Activated T-cell treated with anti-CD3 and anti-CD28 coated beads for 24 hours (primary cell): Measurements from ENCODE around the gene FURIN.
"Not testable (repeated sequence)": the region's sequence is repeated elsewhere in the genome, so short reads cannot be mapped to it uniquely, and the experiment has no call there.

Experiments used
- DNase-seq: peaks from one replicate; pipeline ENCODE4 v3.0.0-alpha.2; 2020; ENCODE audit warnings: low read depth

The FURIN gene

DNA sequence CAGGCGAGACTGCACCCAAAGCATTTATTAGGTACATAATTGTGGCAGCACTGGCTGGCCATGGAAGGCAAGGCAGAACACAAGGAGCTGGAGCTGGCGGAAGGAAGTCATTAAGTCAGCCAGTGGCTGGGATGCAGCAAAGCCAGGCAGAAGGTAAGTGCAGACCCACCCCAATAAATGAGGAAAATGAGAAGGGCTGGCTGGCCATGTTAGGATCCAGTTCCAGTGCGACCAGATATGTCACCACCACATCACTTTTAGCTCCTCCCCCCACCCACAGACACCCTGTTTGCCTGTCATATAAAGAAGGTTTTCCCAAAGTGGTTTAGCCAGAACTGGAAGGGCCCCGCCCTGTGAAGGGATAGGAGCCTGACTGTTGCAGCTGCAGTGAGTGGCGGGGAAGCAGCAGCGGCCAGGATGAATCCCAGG, at the start of gene FURIN:
Gene FURIN (plus strand): TSS at position 328 of the 429 bp plus-strand sequence. CDS start 7,153 bp downstream, outside the sequence.
- no peak for DNase-seq

DNA sequence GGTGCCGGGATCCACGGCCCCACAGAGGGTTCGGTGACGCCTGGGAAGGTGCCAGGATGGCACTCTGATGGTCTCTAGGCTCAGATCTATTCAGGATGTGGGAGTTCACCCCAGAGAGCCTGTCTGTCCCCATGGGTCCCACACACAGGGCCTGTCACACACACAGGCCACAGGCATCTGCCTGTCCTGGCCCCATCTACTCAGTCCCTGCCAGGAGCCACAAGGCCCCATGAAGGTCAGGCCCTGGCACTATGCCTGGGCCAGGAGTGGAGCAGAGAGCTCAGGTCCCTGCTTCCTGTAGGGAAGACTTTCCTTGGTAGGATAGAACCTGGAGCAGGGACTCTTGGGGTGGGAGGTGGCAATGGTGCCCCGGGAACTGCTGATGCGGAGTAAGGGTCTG, 49.0 kb upstream of the FURIN start:
- no peak for DNase-seq

DNA sequence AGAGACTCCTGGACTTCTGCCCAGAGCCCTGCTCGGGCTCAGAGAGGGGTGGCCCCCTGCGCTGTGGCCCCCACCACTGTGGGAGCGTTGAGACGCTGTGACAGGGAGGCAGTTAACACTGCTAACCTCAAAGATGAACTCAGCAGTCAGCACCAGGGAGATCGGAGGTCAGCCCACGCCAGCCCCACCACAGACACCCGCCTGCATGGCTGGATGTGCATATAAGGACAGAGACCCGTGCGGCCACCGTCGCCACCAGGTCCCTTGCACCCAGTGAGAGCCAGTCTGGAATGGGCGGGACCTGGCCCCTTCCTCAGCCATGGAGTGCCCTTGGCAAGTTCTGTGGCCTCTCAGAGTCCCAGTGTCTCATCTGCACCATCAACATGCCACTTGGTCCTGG, 48.5 kb upstream of the FURIN start:
- DNase-seq: no peak

DNA sequence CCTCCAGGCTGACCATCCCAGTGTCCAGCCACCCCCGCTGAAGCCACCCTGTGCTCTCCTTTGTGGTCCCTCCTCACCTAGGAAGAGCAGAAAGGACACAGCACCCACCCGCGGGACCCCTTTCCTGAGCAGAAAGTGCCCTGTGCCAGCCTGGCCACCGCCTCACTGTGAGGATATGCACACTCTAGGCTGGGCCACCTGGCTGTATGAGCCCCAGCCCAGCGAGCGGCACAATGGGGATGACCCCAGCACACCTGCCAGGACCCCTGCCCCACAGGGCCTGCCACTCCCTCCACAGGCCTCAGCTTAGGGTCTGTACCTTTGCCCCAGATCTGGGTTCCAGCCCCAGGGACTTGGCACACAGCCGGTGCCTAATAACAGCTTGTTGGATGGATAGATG, 47.9 kb upstream of the FURIN start:
- no peak for DNase-seq

DNA sequence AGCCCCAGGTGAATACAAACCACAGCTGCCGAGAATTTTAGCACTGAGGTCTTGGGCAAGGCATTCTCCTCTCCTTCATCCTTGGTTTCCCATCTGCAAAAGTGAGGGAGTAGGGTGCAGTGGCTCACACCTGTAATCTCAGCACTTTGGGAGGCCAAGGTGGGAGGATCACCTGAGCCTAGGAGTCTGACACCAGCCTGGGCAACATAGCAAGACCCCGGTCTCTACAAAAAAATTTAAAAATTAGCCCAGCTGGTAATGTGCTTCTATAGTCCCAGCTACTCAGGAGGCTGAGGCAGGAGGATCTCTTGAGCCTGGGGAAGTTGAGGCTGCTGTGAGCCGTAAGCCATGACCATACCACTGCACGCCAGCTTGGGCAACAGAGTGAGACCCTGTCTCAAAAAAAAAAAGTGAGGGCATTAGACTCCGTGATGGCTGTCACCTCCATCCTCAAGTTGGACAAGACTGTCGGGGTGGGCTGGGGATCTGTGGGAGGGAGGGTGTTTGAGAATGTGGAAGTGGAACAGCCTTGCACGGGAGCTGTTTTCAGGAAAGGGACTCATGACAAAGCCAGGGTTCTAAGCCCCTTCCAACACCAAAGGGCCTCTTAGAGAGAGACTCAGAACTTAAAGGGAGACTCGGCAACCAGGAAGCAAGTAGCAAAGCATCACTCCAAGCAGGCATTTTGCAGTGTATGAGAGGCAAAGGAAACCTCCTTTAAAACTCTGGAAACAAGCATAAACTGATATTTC, 46.0 kb upstream of the FURIN start:
- no peak for DNase-seq

DNA sequence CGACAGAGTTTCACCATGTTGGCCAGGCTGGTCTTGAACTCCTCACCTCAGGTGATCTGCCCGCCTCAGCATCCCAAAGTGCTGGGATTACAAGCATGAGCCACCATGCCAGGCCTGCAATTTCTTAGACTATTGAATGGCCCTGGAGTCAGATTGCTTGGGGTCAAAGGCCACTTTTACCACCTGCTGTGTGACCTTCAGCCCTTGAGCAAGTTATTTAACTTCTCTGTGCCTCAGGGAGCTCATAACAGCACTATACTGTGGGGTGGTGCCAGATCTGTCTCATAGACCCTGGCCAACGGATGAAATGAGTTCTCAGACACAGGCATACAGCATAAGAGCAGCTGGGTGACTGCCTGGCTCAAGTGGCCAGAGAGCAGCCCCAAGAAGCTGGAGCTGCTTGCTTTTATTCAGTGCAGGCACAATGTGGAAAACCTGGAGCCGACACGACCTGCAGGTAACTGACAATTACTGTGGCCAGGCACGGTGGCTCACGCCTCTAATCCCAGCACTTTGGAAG, 44.9 kb upstream of the FURIN start:
- DNase-seq: no peak

DNA sequence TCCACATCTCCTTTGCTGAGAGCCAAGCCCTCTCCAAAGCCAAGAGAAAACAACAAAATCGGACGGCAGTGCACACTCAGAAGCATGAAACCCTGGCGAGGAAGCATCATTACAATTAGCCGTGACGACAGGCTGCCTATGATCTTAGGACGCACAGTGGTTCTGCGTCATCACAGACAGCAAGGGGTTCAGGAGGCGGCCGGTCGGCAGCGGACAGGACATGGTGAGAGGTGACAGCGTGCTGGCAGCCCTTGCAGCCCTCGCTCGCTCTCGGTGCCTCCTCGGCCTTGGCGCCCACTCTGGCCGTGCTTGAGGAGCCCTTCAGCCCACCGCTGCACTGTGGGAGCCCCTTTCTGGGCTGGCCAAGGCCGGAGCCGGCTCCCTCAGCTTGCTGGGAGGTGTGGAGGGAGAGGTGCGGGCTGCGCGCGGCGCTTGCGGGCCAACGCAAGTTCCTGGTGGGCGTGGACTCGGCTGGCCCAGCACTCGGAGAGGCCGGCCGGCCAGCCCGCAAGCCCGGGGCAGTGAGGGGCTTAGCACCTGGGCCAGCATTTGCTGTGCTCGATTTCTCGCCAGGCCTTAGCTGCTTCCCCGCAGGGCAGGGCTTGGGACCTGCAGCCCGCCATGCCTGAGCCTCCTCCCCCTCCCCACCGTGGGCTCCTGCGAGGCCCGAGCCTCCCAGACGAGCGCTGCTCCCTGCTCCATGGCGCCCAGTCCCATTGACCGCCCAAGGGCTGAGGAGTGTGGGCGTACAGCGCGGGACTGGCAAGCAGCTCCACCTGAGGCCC, 43.1 kb upstream of the FURIN start:
- not testable (repeated sequence) for DNase-seq

DNA sequence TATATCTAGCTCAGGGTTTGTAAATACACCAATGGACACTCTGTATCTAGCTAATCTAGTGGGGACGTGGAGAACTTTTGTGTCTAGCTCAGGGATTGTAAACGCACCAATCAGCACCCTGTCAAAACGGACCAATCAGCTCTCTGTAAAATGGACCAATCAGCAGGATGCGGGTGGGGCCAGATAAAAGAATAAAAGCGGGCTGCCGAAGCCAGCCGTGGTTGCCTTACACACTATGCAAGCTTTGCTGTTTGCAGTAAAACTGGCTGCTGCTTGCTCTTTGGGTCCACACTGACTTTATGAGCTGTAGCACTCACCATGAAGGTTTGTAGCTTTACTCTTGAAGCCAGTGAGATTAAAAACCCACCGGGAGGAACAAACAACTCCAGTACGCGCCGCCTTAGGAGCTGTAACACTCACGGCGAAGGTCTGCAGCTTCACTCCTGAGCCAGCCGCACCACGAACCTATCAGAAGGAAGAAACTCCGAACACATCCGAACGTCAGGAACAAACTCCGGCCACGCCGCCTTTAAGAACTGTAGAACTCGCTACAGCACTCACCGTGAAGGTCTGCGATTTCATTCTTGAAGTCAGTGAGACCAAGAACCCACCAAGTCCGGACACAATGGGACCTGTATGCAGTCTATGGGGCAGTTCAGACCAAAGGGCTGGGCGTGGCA, 42.0 kb upstream of the FURIN start:
- DNase-seq: not testable (repeated sequence)

DNA sequence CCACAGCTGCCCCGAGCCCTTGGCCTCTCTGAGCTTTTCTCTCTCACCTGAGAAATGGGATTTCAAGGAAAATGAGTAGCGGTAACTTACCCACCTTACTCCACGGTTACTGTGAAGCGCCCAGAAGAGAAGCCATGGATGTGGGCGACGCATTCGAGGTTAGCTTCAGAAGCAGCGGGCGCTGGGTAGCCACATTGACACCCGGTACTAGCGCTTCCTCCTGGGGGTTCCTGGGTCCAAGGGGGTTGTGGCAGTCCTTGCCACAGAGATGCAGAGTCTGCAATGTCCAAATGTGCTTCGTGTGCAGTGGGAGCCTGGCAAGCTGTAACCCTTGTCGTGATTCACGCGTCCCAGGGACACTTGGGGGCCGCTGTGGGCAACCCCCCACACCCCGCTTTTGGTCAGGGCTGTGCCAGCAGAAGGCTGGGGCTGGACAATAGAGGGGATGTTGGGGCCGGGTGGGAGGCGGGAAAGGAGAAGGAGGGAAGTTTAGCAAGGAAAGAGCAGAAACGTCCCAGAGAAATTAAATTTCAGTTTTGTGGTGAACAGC, 41.4 kb upstream of the FURIN start:
- no peak for DNase-seq

DNA sequence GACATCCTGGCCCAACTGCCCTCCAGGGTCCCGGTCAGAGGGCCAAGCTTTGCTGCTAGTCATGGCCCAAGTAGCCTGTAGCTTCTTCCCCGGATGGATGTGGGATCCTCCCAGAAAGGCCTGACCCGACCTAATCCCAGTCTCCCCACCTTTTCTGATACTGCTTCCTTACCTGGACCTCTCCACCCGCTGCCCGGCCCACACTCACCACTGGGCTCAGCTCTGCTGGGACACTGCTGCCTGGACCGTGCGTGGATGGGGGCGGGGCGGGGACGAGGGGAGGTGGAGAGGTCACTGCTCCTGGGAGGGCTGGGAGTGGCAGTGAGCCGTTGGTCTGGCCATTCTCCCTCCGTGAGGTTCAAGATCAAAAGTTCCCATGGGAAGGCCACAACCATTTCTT, 40.3 kb upstream of the FURIN start:
- no peak for DNase-seq

DNA sequence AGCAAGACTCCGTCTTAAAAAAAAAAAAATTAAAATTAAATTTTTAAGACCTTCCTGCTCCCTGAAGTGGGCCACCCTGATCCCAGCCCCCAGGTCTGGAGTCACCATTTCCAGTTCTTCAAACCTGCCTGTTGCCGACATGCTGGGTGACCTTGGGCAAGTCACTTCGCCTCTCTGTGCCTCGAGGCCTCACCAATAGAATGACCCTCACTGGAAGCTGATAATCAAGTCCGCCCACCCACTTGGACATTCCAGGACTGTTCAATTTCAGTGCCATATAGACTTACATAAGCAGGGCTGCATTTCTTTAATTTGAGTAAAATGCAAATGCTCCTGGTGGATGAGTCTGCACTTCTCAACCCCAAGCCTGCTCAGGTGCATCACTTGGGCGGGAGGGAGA, 39.3 kb upstream of the FURIN start:
- no peak for DNase-seq

DNA sequence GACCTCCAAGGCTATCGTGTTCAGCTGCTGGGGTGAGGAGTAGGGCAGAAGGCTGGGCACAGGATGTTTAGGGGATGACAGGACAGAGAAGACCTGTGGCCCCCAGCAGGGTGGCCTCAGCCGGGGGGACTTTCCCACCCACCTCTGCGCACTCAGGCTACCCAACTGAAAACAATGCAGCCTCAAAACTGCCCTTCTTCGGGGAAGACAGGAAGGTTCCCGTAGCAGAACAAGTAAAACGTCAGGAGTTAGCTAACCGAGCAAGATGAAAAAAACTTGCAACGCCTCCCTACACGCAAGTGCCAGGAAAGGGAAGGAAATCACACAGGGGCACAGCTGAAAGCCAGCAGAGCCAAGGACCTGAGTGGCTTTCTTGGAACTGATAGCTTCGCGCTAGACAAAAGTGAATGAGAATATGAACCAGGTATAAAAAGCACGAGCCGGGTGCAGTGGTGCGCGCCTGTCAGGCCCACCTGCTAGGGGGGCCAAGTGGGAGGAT, 38.4 kb upstream of the FURIN start:
- no peak for DNase-seq

DNA sequence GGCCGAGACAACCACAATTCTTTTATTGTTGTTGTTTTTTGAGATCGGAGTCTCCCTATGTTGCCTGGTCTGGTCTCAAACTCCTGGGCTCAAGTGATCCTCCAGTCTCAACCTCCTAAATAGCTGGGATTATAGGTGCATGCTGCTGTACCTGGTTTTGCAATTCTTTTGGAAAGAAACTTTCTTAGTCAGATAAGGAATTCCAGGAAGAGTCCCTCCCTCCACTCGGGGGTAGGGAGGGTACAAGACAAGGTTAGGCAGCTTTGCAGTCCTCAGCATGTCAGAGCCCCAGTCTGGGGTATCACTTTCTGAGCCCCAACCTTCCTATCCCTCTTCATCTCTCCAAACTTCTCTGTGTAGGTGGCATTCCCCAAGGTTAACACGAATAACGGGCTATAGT, 33.8 kb upstream of the FURIN start:
- no peak for DNase-seq

DNA sequence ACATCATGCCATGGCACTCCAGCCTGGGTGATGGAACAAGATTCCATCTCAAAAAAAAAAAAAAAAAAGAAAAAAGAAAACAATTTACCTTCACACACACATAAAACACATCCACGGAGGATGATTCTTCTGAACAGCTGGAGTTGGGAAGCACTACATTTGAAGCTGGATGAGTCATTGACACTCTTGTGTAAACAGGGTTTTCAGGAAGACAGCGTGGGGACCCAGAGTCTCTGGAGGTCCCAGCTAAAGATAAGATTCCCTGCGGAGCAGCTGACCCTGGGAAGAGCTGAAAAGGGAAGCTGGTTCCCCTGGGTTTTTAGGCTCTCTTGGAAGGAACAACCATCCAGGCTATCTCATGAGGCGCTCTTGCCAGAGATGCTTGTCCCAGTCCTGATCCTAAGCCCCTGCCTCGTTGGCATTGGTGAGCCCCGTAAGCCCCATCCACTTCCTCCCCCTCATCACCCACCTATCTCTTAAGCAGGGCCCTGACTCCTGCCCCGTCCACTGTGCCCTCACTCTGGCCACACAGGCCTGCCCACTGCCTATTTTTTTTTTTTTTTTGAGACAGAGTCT, 32.0 kb upstream of the FURIN start:
- DNase-seq: no peak

DNA sequence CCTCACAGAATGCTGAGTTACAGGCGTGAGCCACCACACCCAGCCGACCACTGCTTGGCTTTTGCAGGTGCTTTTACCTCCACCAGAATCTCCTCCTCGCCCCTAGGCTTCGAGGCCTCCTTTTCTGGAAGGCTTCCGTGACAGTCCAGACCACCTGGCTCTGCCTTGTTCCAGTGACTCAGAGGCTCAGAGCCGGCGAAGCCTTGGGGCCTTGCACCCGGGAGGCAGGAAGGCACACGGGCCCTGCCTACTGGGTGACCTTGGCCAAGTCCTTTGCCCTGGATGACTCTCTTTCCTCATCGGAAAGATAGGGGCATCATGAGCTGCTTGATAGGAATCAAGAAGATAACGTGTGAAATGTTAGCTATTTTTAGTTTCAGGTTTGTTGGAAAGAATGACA, 31.3 kb upstream of the FURIN start:
- no peak for DNase-seq

DNA sequence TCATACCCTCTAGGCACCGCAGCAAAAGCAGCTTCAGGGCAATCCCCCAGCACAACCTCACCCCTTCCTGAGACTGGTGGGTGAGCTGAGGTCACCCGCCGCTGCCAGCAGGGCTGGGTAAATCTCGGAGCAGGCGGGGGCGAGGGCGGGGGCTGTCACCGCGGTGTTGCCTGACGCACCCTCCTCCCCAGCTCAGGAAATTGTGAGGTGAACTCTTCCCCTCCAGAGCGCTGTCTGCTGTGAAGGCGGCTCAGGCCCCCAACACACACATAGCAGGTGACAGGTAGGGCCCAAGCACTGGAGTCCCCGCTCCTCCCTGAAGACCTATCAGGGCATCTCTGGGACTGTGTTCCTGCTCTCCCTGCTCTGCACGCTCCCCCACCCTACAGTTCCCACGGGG, 30.2 kb upstream of the FURIN start:
- peak; percentile 80 for DNase-seq

DNA sequence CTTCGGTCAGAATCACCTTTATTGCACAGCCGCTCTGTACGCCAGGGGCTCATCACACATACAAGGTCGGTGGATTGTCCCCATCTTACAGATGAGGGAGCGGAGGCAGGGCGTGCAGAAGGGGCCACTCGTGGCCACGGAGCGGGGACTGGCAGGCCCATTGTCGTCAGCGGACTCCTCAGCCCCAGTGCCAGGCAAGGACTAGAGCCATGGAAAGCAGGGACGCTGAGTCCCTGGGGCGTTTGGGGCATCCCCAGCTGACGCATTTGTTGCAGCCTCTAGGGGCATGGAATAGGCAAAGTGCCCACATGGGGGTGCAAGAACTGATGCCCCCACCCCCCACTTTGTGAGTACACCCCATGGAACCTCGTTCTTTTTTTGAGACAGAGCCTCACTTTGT, 29.8 kb upstream of the FURIN start:
- DNase-seq: no peak

DNA sequence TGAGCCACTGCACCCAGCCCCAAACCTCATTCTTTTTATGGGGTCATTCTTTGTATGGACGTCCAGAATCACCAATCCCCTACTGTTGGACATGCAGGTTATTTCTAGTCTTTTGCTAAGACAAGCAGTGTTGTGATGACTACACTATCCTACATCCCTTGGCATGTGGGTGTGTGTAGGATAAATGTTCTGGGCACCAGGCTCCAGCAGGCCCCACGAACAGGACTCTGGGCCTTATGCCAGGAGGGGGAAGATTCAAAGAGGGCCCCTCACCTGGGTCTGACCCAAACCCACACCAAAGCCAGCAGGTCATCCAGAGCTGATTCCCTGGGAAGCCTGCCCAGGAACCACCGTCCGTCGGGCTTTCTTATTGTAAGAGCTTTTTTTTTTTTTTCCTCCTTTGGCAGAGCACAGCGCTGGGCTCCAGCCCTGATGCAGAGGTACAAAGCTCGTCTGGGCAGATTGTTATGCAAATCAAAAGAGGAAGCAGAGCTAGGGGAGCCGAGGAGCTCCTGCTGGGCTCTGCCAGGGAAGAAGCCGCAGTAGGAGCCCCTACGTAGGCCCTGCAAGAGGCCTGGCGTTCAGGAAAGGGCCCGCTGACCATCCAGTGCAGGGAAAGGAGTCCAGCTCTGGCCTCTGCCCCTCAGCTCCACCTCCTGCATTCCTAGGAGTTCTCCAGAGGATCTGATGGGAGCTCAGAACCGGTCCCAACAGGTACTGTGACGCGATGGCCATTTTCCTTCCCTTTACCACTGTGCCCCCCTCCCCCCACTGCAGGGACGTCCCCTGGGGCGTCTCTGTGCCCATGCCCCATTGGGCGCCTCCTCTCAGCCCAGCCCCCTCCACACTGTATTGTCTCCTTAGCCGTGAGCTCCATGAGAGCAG, 29.0 kb upstream of the FURIN start:
- no peak for DNase-seq

DNA sequence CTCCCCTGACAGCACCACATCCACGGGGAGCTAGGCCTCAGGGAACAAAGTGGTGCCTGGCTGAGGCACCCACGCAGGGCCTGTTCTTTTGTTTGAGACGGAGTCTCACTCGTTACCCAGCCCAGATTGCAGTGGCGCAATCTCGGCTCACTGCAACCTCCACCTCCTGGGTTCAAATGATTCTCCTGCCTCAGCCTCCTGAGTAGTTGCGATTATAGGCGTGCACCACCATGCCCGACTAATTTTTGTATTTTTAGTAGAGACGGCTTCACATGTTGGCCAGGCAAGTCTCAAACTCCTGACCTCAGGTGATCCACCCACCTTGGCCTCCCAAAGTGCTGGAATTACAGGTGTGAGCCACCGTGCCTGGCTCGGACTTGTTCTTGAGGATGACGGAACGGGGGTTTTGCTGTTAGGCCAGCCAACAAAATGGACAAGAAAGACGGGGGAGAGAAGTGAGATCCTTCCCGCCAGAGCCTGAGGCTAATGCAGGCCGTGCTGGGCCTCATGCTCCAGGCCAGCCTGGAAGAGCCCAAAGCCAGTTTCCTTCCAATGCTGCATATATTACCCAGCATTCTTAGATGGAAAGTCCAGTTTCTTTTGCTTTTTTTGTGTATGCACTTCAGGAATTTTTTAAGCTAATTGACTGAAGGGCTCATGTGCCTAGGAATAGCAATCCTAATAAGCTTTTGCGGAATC, 28.1 kb upstream of the FURIN start:
- DNase-seq: no peak

DNA sequence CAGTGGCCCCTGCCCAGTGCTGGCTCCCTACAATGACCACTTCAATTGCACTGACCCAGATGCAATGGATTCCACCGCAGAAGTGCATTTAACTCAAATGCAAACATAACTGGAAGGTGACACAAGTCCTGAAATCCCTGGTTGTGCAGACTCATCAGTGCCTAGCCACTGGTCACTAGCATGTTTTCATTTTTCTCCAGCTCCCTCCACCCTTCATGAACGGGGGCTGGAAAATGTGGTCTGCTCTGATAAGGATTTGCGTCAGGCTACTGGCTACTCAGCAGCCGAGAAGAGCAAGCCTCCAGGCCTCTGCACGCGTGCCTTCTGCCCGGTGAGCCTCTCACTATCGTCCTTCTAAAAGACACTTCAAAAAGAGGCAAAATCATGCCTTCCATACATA, 27.4 kb upstream of the FURIN start:
- DNase-seq: no peak
